Vagina (tissue), 2 donors: ENCODE data around the gene DAND5.

Experiments used
- POLR2A ChIP-seq, 2 donors: fragments of 450-650 bp; IDR thresholded peaks; one replicate each; pipeline ENCODE4 v1.6.1; 2017; ENCODE audit warnings: antibody characterized with exemption in 2 of 2, mild to moderate bottlenecking in 2 of 2, moderate library complexity in 2 of 2
- TF ChIP-seq, protein P1 (sequence below), 3 experiments: fragments of 450-650 bp in 2 of 3; fragments of 200-600 bp in 1 of 3; sonication (generic) in 1 of 3; IDR thresholded peaks; one replicate each; pipeline ENCODE4 v1.5.1; 2017 to 2019; ENCODE audit warnings: antibody characterized with exemption in 3 of 3, mild to moderate bottlenecking in 2 of 3, moderate library complexity in 2 of 3

DNA sequence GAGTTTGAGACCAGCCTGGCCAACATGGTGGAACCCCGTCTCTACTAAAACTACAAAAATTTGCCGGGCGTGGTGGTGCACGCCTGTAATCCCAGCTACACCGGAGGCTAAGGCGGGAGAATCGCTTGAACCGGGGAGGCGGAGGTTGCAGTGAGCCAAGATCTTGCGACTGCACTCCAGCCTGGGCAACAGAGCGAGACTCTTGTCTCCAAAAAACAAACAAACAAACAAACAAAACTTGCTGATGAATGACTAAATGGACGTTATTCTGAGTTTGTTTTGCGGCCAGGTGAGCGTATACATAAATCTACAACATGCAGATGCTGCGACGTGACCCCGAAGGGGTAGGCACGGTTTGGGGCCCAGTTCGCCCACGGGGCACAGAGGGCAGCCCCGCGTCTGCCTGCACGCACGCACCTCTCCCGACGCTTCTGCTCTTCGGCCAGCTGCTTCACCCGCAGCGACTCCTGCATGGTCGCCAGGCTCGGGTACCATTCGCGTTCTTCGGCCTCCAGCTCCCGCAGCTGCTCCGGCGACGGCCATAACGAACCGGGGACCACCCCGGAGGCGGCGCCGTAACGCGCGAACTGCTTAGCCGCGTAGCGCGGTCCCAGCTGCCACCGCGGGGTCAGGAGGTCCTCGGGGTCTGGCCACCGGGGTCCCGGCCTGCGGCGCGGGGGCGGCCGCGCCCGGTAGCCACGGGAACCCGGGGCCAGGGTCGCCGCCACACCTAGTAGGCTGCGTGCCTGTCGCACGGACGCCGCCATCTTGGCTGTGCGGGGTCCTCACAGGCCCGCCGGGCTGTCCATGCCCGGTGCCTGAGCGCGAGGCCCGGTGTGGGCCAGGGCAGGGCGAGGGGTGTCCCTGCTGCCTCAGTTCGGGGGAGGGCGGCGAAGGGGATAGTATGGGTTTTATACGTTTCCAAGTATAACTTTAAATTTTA lies 12.7 kb upstream of the DAND5 start, which contains the start of gene GADD45GIP1:
- TF ChIP-seq POLR2A (IDR thresholded peaks at IDR 0.05), result peak in 1 of 2 donors; percentile 49
- TF ChIP-seq, protein P1, sequence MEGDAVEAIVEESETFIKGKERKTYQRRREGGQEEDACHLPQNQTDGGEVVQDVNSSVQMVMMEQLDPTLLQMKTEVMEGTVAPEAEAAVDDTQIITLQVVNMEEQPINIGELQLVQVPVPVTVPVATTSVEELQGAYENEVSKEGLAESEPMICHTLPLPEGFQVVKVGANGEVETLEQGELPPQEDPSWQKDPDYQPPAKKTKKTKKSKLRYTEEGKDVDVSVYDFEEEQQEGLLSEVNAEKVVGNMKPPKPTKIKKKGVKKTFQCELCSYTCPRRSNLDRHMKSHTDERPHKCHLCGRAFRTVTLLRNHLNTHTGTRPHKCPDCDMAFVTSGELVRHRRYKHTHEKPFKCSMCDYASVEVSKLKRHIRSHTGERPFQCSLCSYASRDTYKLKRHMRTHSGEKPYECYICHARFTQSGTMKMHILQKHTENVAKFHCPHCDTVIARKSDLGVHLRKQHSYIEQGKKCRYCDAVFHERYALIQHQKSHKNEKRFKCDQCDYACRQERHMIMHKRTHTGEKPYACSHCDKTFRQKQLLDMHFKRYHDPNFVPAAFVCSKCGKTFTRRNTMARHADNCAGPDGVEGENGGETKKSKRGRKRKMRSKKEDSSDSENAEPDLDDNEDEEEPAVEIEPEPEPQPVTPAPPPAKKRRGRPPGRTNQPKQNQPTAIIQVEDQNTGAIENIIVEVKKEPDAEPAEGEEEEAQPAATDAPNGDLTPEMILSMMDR (IDR thresholded peaks at IDR 0.05), result peak in 1 of 3 experiments; percentile 6
